ENCODE measurements around the gene IL37.
"Not testable (repeated sequence)": the region's sequence is repeated elsewhere in the genome, so short reads cannot be mapped to it uniquely, and the experiment has no call there.

The IL37 gene

DNA sequence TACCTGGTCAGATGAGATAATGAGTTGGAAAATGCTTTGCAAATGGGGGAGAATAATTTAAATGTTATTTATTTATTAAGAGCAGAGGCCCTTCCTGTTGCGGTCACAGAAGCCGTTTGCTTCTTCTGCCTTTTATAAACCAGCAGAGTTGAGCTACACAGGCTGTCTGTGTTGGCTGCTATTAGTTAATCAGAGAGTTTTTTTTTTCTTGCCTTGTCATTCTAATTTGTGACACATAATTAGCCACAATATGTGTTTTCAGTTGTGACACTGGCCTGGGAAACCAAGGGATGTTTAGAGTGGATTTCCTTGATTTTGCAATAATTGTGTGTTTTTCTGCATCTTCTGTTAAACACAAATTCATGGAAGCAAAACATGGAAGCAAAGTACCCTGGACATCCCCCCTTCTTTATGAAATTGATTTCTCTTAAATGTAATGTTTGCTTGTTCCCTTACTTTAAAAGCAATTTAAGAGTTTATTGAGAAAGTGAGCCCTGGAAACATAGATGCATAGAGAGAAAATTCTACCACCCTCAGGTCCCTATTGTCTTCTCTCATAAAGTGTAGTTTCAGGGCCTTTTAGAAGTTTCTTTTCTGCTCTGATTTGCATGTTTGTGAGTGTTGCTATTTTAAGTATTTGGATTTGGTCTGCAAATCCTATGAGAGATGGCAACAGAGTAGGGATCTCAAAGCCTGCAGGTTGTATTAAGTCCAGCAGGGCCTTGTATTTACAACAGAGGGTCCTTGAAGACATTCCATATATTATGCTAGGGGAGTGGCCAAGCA lies 22.8 kb upstream of the IL37 start:
- DNase-seq: no peak

DNA sequence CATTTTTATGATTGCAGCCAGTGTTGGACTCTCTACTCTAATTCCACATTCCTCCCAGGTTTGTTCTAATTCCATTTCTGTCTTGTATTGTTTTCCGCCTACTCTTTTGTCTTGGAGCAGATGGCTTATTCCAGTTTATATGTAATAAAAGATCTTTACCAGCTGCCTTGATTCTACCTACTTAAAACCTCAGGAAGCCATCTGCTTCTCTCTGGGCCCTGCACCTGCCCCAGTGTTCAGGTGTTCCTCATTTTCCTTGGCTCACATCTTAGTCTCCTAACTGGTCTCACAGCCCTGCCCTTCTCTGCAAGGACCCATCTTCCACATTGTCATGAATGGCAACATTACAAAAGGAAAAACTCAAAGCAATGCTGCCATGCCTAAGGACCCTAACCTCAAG lies 21.0 kb upstream of the IL37 start:
- no peak for DNase-seq

DNA sequence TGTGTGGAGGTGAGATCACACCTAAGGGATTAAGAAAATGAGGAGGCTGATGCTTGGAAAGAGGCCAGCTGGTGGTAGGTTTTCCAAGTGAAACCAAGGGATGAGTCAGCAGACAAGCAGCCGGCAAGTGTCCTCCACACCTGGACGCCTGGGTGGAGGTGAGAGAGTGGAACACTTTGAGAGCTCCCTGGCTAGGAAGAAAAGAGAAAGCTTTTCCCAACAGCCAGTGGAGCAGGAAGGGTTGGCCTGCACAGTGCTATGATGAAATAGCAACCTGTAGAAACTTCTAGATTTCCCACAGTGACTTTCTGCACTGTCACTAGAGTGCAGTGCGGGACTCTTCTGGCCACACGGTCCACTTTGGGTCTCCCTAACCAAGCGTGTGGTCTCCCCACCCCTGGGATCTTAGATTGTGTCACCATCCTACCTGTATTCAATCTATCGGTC lies 19.6 kb upstream of the IL37 start:
- DNase-seq: peak in 1 of 51 donors; percentile 5

GRCh38 chr2:112893752-112894151 lies 17.2 kb upstream of the IL37 start:
- no peak for DNase-seq

DNA sequence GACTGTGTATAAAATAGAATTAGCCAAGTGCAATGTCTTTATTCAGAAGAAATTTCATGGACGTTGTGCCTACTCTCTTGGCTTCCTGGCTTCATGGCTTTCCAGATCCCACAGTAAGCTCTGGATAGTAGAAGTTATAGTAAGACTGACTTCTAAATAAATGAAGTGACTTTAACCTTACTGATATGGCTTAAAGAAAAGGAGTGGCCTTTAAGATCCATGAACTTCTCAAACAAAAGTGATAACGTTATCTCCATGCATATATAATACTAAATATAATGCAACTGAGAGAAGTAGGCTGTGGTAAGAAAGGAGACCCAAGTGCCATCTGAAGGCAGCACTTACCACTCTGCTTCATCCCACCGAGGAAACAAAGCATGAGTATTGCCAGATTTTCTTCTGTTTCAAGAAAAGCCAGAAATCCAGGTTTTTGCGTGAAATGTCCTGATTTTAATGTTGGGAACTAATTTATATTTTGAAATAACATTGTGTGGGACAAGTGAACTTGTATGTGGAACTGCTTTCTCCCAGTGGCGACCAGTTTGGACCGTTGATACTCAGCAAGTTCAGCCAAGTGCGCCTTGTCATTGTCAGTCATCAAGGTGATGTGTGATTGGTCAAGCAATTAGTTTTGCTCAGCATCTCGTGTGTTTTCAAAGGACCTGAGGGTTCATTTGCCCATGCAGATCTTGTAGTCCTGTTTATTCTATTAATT lies 13.9 kb upstream of the IL37 start:
- no peak for DNase-seq

- no peak for DNase-seq
Measured at GRCh38 chr2:112897624-112897978, 13.4 kb upstream of the IL37 start.

DNA sequence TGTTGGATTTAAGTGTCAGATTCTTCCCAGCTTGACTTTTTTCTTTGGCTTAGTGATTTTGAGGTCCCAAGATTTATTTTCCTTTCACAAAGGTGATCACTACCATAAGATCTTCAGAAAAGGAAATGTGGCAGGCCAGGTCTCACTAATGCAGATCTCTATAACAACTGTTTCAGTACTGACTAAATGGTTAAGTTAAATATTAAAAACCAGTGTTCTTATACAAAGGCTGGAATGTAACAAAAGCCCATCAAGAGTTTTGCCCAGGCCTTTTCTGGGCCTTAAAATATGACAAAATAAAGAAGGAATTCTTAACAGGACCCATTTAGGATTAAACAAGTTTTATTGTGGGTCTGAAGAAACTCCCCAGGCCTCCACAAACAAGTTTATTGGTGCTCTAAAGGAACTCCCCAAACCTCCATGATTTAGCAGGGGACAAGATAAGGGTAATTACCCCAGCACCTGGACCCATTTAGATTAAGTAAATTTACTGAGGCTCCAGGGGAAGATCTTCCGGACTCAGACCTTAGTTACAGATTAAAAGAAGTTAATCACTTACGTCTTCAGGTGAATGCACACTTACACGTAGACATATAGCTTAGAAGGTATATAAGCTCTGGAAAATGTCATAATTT lies 9.4 kb upstream of the IL37 start:
- DNase-seq: not testable (repeated sequence)

- no peak for DNase-seq
Measured at GRCh38 chr2:112902816-112903215, 8.1 kb upstream of the IL37 start.

GRCh38 chr2:112904883-112905282 lies 6.1 kb upstream of the IL37 start:
- DNase-seq: no peak

GRCh38 chr2:112906276-112906675 lies 4.7 kb upstream of the IL37 start:
- no peak for DNase-seq

DNA sequence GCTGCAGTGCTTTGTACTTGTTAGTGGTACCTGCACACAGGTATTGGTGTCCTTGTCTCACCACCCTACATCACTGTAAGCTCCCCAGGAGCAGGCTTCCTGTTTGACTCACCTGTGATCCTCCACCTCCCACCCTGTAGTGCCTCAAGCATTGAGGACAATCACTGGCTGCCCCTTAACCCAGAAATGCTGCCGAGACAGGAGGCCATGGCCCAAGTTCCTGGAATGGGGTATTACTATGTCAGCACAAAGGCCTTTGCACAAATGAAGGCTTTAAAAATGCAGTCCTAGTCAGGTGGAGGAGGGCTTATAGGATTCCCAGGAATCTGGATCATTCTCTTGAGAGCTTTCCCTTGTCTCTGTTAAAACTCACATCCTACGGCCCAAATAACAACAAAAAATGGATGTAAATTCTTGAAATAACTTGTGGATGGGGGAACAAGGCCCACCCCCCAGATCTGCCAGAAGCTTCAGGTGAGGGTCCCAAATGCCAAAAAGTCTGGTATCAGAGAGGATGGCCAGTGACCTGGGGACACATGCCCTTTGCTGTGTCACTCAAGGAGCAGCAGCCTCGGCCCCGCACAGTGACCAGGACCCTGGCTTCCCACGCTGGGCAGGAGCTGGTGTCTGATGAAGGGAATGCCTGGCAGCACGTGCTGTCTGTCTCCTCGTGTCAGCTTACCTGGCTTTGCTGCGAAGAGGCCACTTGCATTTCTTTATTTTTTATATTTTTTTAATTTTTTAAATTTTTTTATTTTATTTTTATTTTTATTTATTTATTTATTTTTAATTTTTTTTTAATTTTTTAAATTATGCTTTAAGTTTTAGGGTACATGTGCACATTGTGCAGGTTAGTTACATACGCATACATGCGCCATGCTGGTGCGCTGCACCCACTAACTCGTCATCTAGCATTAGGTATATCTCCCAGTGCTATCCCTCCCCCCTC lies 3.7 kb upstream of the IL37 start:
- no peak for DNase-seq

GRCh38 chr2:112908559-112908958 lies 2.4 kb upstream of the IL37 start:
- not testable (repeated sequence) for DNase-seq

GRCh38 chr2:112910219-112910618 lies 746 bp upstream of the IL37 start:
- DNase-seq: no peak

DNA sequence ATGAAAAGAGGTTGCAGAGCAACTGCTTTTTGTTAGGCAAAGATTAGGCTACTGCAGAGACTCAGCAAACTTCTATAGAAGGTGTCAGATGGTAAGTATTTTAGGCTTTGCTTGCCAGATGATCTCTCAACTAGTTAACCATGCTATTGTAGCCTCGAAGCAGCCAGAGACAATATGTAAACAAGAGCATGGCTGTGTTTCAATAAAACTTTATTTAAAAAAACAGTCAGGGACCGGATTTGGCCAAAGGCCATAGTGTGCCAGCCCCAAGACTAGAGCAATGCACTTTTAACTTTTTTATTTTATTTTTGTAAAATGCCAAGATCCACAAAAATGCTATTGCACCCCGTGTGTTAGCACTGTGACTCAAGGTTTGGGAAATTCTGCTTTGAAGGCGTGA lies 1.4 kb downstream of the IL37 start:
- DNase-seq: no peak

GRCh38 chr2:112915300-112916144 lies 4.6 kb downstream of the IL37 start:
- no peak for DNase-seq

- no peak for DNase-seq
Measured at GRCh38 chr2:112916145-112916571, 5.2 kb downstream of the IL37 start.

- no peak for DNase-seq
Measured at GRCh38 chr2:112916625-112917247, 5.8 kb downstream of the IL37 start.

DNA sequence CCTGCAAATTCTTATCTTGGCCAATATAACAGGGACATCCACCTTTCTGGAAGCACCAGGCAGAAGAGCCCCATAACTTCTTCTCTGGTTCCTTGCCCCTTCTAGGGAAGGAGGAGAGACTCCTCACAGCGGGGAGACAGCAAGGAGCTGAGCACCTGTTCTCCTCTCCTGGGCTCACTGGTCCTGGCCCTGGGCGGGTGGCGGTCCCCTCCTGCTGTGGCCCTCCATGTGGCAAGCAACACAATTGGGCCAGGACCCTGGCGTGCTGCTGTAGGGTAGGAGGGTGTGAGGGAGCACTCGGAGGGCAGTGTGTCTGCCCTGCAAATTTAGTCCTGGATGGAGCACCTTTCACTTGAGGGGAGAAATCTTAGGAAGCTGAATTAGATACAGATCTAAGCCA lies 6.9 kb downstream of the IL37 start:
- DNase-seq: no peak

DNA sequence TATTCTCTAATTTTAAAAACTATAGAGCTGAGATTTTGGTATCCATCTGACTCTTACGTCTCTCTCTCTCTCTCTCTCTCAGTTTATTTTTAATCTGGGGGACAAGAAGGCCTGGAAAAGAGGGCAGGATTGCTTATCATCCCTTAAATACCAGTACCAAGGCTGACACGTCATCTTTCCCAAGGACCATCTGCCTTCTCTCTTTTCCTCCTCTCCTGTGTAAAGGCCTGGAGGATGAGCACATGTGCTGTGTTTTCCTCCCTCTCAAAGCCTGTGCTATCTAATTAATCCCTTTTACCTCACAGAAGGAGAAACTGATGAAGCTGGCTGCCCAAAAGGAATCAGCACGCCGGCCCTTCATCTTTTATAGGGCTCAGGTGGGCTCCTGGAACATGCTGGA lies 7.3 kb downstream of the IL37 start:
- no peak for DNase-seq

GRCh38 chr2:112919086-112919485 lies 8.1 kb downstream of the IL37 start:
- DNase-seq: no peak
